OCI-LY7 (cell line): Measurements from ENCODE around the gene TCERG1L. TPM values are rescaled to one million over a fixed set of nuclear protein-coding genes. Genes with fewer than 3 reads are reported as not detected.

Source experiments
- BruUV-seq: library from RNA; stranded (reverse); fragments of 400-500 nt; replicated peaks from 2 replicates; lab custom pipeline; 2021; lab: Mats Ljungman, UMichigan
- CTCF ChIA-PET: fragments of 300-600 bp; sonication (Branson Sonifier 250); formaldehyde crosslinking; loops from one replicate; lab custom pipeline; 2022; ENCODE audit warnings: antibody characterized with exemption; ENCODE audit not compliant: unreplicated experiment; lab: Charles Lee
- POLR2A ChIA-PET: fragments of 300-600 bp; sonication (Branson Sonifier 250); formaldehyde crosslinking; loops from one replicate; lab custom pipeline; 2022; ENCODE audit warnings: antibody characterized with exemption; lab: Charles Lee
- DNase-seq: peaks from one replicate; pipeline ENCODE4 v3.0.0-alpha.2; 2015; ENCODE audit warnings: low spot score
- H2AFZ ChIP-seq: fragments of 200-600 bp; sonication (generic), shearing (Covaris generic); 2 replicates; pipeline ENCODE4 v1.6.1; 2014; ENCODE audit warnings: mild to moderate bottlenecking, antibody characterized with exemption, low read length, moderate library complexity
- H3K27ac ChIP-seq: fragments of 200-600 bp; sonication (generic); 2 replicates; pipeline ENCODE4 v1.5.1; 2014; ENCODE audit warnings: mixed run types, low read depth, mild to moderate bottlenecking, moderate library complexity, low read length, inconsistent platforms; ENCODE audit not compliant: poor library complexity, severe bottlenecking
- H3K36me3 ChIP-seq: fragments of 200-600 bp; sonication (generic); 2 replicates; pipeline ENCODE4 v1.6.1; 2014; ENCODE audit warnings: mild to moderate bottlenecking, antibody characterized with exemption, low read length, moderate library complexity, mixed read lengths; ENCODE audit not compliant: insufficient read depth
- H3K4me1 ChIP-seq: fragments of 200-600 bp; sonication (generic); 2 replicates; pipeline ENCODE4 v1.5.1; 2014; ENCODE audit warnings: mild to moderate bottlenecking, low read length; ENCODE audit not compliant: insufficient read depth, poor library complexity, severe bottlenecking
- H3K4me2 ChIP-seq: fragments of 200-600 bp; sonication (generic); 2 replicates; pipeline ENCODE4 v1.6.1; 2014; ENCODE audit warnings: mild to moderate bottlenecking, low read length
- H3K4me3 ChIP-seq: fragments of 200-600 bp; sonication (generic); 2 replicates; pipeline ENCODE4 v1.5.1; 2014; ENCODE audit warnings: mild to moderate bottlenecking, low read depth, low read length; ENCODE audit not compliant: poor library complexity, severe bottlenecking
- H3K79me2 ChIP-seq: fragments of 200-600 bp; sonication (generic); 2 replicates; pipeline ENCODE4 v1.6.1; 2016; ENCODE audit warnings: low read depth, mild to moderate bottlenecking, low read length, moderate library complexity, mixed read lengths; ENCODE audit not compliant: insufficient read depth
- H3K9me2 ChIP-seq: fragments of 200-600 bp; sonication (generic); 2 replicates; pipeline ENCODE4 v1.6.1; 2016; ENCODE audit warnings: mild to moderate bottlenecking, low read length, mixed read lengths; ENCODE audit not compliant: insufficient read depth
- H3K9me3 ChIP-seq: fragments of 200-600 bp; sonication (generic); 2 replicates; pipeline ENCODE4 v1.6.1; 2014; ENCODE audit warnings: mild to moderate bottlenecking, mixed run types, low read length, mixed read lengths
- H4K20me1 ChIP-seq: fragments of 200-600 bp; sonication (generic); 2 replicates; pipeline ENCODE4 v1.6.1; 2014; ENCODE audit warnings: mild to moderate bottlenecking, antibody characterized with exemption, low read length, moderate library complexity, mixed read lengths; ENCODE audit not compliant: insufficient read depth
- CTCF ChIP-seq: fragments of 200-600 bp; sonication (generic); conservative IDR thresholded peaks from 2 replicates; pipeline ENCODE4 v1.5.1; 2014; ENCODE audit warnings: mild to moderate bottlenecking, antibody characterized with exemption, low read length, moderate library complexity, mixed read lengths
- EZH2phosphoT487 ChIP-seq: fragments of 200-600 bp; sonication (generic); IDR thresholded peaks from 2 replicates; pipeline ENCODE4 v1.6.1; 2018; ENCODE audit warnings: low read depth, borderline replicate concordance, mild to moderate bottlenecking, mixed run types, antibody characterized with exemption, low read length, moderate library complexity, mixed read lengths
- intact Hi-C: fragments of 100-400 bp; cut with micrococcal nuclease; formaldehyde crosslinking; loops from one replicate; pipeline ENCODE4 v1.10.0; 2022; ENCODE audit not compliant: unreplicated experiment
- total RNA-seq, 2 experiments: library from RNA; depleted of rRNA in 1 of 2; stranded (reverse); fragments of >200 nt in 1 of 2; shearing (Covaris generic) in 1 of 2; gene quantifications; 2 replicates each; pipeline ENCODE4 v1.2.3, GENCODE V29; 2014 to 2022

The TCERG1L gene
- total RNA-seq, 2 experiments from 2014 or later: not detected

GRCh38 chr10:131111007-131111406, 200.5 kb downstream of the TCERG1L start:
- Histone ChIP-seq H3K4me2 (no peak overlapping the region), H3K27ac (no peak overlapping the region), H3K79me2 (no peaks in the 10 kb centered on the region), H3K9me2 (no peaks in the 10 kb centered on the region), H3K36me3 (no peaks in the 10 kb centered on the region), H3K4me3 (no peak overlapping the region), H4K20me1 (no peaks in the 10 kb centered on the region), H3K4me1 (no peaks in the 10 kb centered on the region), H2AFZ (no peak overlapping the region), H3K9me3 (no peaks in the 10 kb centered on the region)
- no peak for TF ChIP-seq EZH2phosphoT487
- no peak for TF ChIP-seq CTCF
- BruUV-seq: no TSS peak
- ChIA-PET CTCF (no interaction called here), POLR2A (no interaction called here)
- no peak for DNase-seq
- intact Hi-C loops: no loop called here

- Histone ChIP-seq H2AFZ (no peak overlapping the region), H3K36me3 (no peaks in the 10 kb centered on the region), H3K4me2 (no peak overlapping the region), H3K4me3 (no peak overlapping the region), H3K9me3 (no peaks in the 10 kb centered on the region), H3K27ac (no peak overlapping the region), H3K9me2 (no peaks in the 10 kb centered on the region), H4K20me1 (no peaks in the 10 kb centered on the region), H3K79me2 (no peaks in the 10 kb centered on the region), H3K4me1 (no peaks in the 10 kb centered on the region)
- POLR2A ChIA-PET: no interaction called here
- TF ChIP-seq CTCF (no peak), EZH2phosphoT487 (no peak)
- no TSS peak for BruUV-seq
- intact Hi-C loops: no loop called here
- CTCF ChIA-PET: no interaction called here
- DNase-seq: no peak
These were observed 201.2 kb downstream of the TCERG1L start for GRCh38 chr10:131110241-131110783.

- no peaks in the 10 kb centered on the region for H3K36me3 ChIP-seq
- intact Hi-C loops: no loop called here
- no peaks in the 10 kb centered on the region for H4K20me1 ChIP-seq
- POLR2A ChIA-PET: no interaction called here
- H2AFZ ChIP-seq: no peak overlapping the region
- no peak overlapping the region for H3K4me3 ChIP-seq
- no TSS peak for BruUV-seq
- no peaks in the 10 kb centered on the region for H3K4me1 ChIP-seq
- no peak overlapping the region for H3K27ac ChIP-seq
- no peak for TF ChIP-seq EZH2phosphoT487
- no peak for TF ChIP-seq CTCF
- no peak for DNase-seq
- CTCF ChIA-PET: no interaction called here
- no peaks in the 10 kb centered on the region for H3K9me3 ChIP-seq
- H3K9me2 ChIP-seq: no peaks in the 10 kb centered on the region
- no peak overlapping the region for H3K4me2 ChIP-seq
- no peaks in the 10 kb centered on the region for H3K79me2 ChIP-seq
These were observed 201.8 kb downstream of the TCERG1L start for GRCh38 chr10:131109726-131110125.
